Mesothelial cell of epicardium (in vitro differentiated cells): ENCODE data around the gene STAG1. TPM values are rescaled to one million over a fixed set of nuclear protein-coding genes. Genes with fewer than 3 reads are reported as not detected.
"Not testable (repeated sequence)": the region's sequence is repeated elsewhere in the genome, so short reads cannot be mapped to it uniquely, and the experiment has no call there.

Experiments used
- DNase-seq, 2 experiments: peaks; one replicate each; pipeline ENCODE4 v3.0.0; 2021; ENCODE audit warnings: low spot score in 2 of 2; ENCODE audit not compliant: unreplicated experiment in 2 of 2
- H3K27ac Mint-ChIP-seq: 2 replicates; pipeline ENCODE4 v1.8.0; 2021; ENCODE audit warnings: mixed read lengths
- H3K27me3 Mint-ChIP-seq: 2 replicates; pipeline ENCODE4 v1.8.0; 2021; ENCODE audit warnings: low read depth, mixed read lengths
- H3K36me3 Mint-ChIP-seq: 2 replicates; pipeline ENCODE4 v1.8.0; 2021; ENCODE audit warnings: mixed read lengths
- H3K4me1 Mint-ChIP-seq: 2 replicates; pipeline ENCODE4 v1.8.0; 2021; ENCODE audit warnings: mixed read lengths
- H3K4me3 Mint-ChIP-seq: 2 replicates; pipeline ENCODE4 v1.8.0; 2021; ENCODE audit warnings: mild to moderate bottlenecking, moderate library complexity, mixed read lengths
- H3K9me3 Mint-ChIP-seq: 2 replicates; pipeline ENCODE4 v1.8.0; 2021; ENCODE audit warnings: mixed read lengths
- total RNA-seq: library from RNA; stranded (reverse); gene quantifications from 3 replicates; pipeline ENCODE4 v1.2.1, GENCODE V29; 2021
- TF ChIP-seq, protein P1 (sequence below): fragments of 200-600 bp; sonication (generic); IDR thresholded peaks from one replicate; pipeline ENCODE4 v1.5.0; 2021; ENCODE audit warnings: antibody characterized with exemption; ENCODE audit not compliant: unreplicated experiment

The STAG1 gene
- total RNA-seq, 1 donor from 2014 or later: 51.8 TPM

DNA sequence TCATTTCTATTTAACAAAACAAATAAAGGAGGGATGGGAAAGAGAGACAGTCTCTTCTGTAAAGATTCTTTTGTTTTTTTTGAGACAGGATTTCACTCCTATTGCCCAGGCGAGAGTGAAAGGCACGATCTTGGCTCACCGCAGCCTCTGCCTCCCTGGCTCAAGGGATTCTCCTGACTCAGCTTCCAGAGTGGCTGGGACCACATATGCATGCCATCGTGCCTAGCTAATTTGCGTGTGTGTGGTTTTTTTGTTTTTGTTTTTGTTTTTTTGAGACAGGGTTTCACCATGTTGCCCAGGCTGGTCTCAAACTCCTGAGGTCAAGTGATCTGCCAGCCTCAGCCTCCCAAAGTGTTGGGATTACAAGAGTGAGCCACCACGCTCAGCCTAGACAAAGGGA lies 23.3 kb downstream of the STAG1 start:
- Mint-ChIP-seq H3K9me3 (no peaks in the 10 kb centered on the region), H3K36me3 (no peaks in the 10 kb centered on the region), H3K27me3 (no peaks in the 10 kb centered on the region), H3K4me1 (peaks cover 5% of the 10 kb centered on the region), H3K27ac (no peak overlapping the region), H3K4me3 (no peak overlapping the region)
- no peak for DNase-seq
- TF ChIP-seq, protein P1, sequence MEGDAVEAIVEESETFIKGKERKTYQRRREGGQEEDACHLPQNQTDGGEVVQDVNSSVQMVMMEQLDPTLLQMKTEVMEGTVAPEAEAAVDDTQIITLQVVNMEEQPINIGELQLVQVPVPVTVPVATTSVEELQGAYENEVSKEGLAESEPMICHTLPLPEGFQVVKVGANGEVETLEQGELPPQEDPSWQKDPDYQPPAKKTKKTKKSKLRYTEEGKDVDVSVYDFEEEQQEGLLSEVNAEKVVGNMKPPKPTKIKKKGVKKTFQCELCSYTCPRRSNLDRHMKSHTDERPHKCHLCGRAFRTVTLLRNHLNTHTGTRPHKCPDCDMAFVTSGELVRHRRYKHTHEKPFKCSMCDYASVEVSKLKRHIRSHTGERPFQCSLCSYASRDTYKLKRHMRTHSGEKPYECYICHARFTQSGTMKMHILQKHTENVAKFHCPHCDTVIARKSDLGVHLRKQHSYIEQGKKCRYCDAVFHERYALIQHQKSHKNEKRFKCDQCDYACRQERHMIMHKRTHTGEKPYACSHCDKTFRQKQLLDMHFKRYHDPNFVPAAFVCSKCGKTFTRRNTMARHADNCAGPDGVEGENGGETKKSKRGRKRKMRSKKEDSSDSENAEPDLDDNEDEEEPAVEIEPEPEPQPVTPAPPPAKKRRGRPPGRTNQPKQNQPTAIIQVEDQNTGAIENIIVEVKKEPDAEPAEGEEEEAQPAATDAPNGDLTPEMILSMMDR: no peak

DNA sequence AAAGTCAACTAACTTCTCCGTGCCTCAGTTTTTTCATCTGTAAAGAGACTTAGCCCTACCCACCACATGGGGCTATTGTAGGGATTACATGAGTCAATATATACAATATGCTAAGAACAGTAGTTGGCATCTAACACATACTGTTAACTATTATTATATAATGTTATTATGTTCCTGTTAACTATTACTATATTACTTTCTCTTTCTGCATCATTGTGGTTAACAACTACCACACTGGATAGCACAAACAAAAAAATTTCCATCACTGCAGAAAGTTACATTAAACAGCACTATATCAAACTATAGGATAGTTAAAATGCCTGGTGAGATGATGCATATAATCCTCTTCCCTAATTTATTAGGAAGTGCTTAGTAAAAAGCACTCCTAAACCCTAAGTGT lies 23.7 kb downstream of the STAG1 start:
- H3K27me3 Mint-ChIP-seq: no peaks in the 10 kb centered on the region
- no peak overlapping the region for H3K27ac Mint-ChIP-seq
- H3K36me3 Mint-ChIP-seq: no peaks in the 10 kb centered on the region
- no peak overlapping the region for H3K4me3 Mint-ChIP-seq
- H3K4me1 Mint-ChIP-seq: peaks cover 5% of the 10 kb centered on the region
- no peak for DNase-seq
- H3K9me3 Mint-ChIP-seq: no peaks in the 10 kb centered on the region
- TF ChIP-seq, protein P1: no peak

DNA sequence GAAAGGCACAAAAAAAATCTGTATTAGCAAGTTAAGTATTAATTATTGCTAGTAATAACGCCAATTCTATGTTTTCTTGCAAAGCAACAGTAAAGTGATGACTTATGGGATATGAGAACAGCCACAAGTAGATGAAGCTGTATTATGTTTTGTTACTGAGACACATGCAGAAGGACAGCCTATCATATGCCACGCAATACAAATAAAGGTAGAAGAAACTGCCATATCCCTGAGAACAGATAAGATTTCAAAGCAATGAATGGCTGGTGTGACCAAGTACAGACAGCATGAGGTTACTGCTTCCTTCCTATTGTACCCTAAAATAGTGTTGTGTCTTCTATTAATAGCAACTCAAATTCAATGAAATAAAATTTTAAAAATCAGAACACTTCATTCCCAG lies 26.7 kb downstream of the STAG1 start:
- no peaks in the 10 kb centered on the region for H3K4me1 Mint-ChIP-seq
- TF ChIP-seq, protein P1: no peak
- DNase-seq: no peak
- no peak overlapping the region for H3K27ac Mint-ChIP-seq
- H3K27me3 Mint-ChIP-seq: no peaks in the 10 kb centered on the region
- no peak overlapping the region for H3K4me3 Mint-ChIP-seq
- peaks cover 9% of the 10 kb centered on the region for H3K36me3 Mint-ChIP-seq
- no peaks in the 10 kb centered on the region for H3K9me3 Mint-ChIP-seq

- H3K36me3 Mint-ChIP-seq: peaks cover 14% of the 10 kb centered on the region
- DNase-seq, H3K27me3 Mint-ChIP-seq, H3K4me1 Mint-ChIP-seq, H3K9me3 Mint-ChIP-seq, H3K27ac Mint-ChIP-seq, H3K4me3 Mint-ChIP-seq: not testable (repeated sequence)
These were observed 29.3 kb downstream of the STAG1 start for GRCh38 chr3:136722916-136723315.

GRCh38 chr3:136722399-136722798 lies 29.8 kb downstream of the STAG1 start:
- H3K27ac Mint-ChIP-seq, H3K27me3 Mint-ChIP-seq, DNase-seq, H3K9me3 Mint-ChIP-seq, H3K4me1 Mint-ChIP-seq, H3K4me3 Mint-ChIP-seq: not testable (repeated sequence)
- H3K36me3 Mint-ChIP-seq: peaks cover 14% of the 10 kb centered on the region

DNA sequence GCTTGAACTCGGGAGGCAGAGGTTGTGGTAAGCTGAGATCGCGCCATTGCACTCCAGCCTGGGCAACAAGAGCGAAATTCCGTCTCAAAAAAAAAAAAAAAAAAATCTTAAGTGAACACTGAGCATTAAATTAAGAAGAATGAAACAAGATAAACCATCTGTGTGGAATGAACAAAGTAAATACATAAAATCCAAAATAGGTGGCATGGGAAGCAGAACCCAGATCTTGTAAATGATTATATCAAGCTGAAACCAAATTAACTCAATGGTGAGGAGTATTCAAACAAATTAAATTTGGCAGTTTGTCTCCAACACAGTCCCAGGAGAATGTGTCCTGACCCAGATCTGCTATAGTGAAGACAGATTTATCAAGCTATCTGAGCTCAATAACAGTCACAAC lies 32.1 kb downstream of the STAG1 start:
- H3K4me1 Mint-ChIP-seq: no peaks in the 10 kb centered on the region
- peaks cover 14% of the 10 kb centered on the region for H3K36me3 Mint-ChIP-seq
- H3K27me3 Mint-ChIP-seq: no peaks in the 10 kb centered on the region
- H3K4me3 Mint-ChIP-seq: no peak overlapping the region
- no peak overlapping the region for H3K27ac Mint-ChIP-seq
- DNase-seq: no peak
- H3K9me3 Mint-ChIP-seq: peaks cover 3% of the 10 kb centered on the region
- TF ChIP-seq, protein P1: no peak

- Mint-ChIP-seq H3K9me3 (peaks cover 3% of the 10 kb centered on the region), H3K36me3 (peaks cover 15% of the 10 kb centered on the region), H3K4me3 (no peak overlapping the region), H3K4me1 (no peaks in the 10 kb centered on the region), H3K27ac (no peak overlapping the region), H3K27me3 (no peaks in the 10 kb centered on the region)
- TF ChIP-seq, protein P1: no peak
- DNase-seq: no peak
These were observed 35.5 kb downstream of the STAG1 start for GRCh38 chr3:136716629-136717028.
